H54 (cell line): ENCODE data around the gene TNS3.

ENCODE experiments used
- DNase-seq: peaks from one replicate; pipeline ENCODE4 v3.0.0; 2011; ENCODE audit warnings: low spot score, mixed read lengths; ENCODE audit not compliant: insufficient read length
- FAIRE-seq: peaks from 3 replicates; lab custom pipeline; 2011; peaks lifted over from hg19 to GRCh38; lab: Jason Lieb, UNC
- POLR2A ChIP-seq: IDR thresholded peaks from 2 replicates; pipeline ENCODE4 v1.6.1; 2011; ENCODE audit warnings: low read depth, mild to moderate bottlenecking, low read length

Gene TNS3

GRCh38 chr7:47572939-47573757, 8.8 kb downstream of the TNS3 start:
- FAIRE-seq (no peak), DNase-seq (no peak)
- no peak for TF ChIP-seq POLR2A

GRCh38 chr7:47572094-47572445, 9.8 kb downstream of the TNS3 start:
- no peak for FAIRE-seq
- no peak for DNase-seq

GRCh38 chr7:47571331-47572093, 10.4 kb downstream of the TNS3 start:
- 0 out of 2 replicates have a peak, but pooled peaks have one; percentile 8 for TF ChIP-seq POLR2A
- FAIRE-seq: no peak
- no peak for DNase-seq

More at GRCh38 chr7:47572094-47572445, 9.8 kb downstream of the TNS3 start:
- no peak for TF ChIP-seq POLR2A

- FAIRE-seq: no peak
These were observed 11.3 kb downstream of the TNS3 start for GRCh38 chr7:47570649-47571050.

GRCh38 chr7:47568547-47568946, 13.4 kb downstream of the TNS3 start:
- FAIRE-seq (no peak), DNase-seq (no peak)
- no peak for TF ChIP-seq POLR2A

More at GRCh38 chr7:47570649-47571050, 11.3 kb downstream of the TNS3 start:
- DNase-seq: no peak
- no peak for TF ChIP-seq POLR2A

- FAIRE-seq (no peak), DNase-seq (no peak)
- TF ChIP-seq POLR2A: no peak
These were observed 13.9 kb downstream of the TNS3 start for GRCh38 chr7:47568056-47568455.

- no peak for FAIRE-seq
- TF ChIP-seq POLR2A: no peak
These were observed 16.2 kb downstream of the TNS3 start for GRCh38 chr7:47565640-47566250.

GRCh38 chr7:47563521-47563920, 18.4 kb downstream of the TNS3 start:
- FAIRE-seq: no peak
- TF ChIP-seq POLR2A: no peak
- DNase-seq: no peak

More at GRCh38 chr7:47565640-47566250, 16.2 kb downstream of the TNS3 start:
- no peak for DNase-seq

GRCh38 chr7:47561715-47562446, 20.0 kb downstream of the TNS3 start:
- TF ChIP-seq POLR2A: no peak
- FAIRE-seq (no peak), DNase-seq (no peak)

GRCh38 chr7:47559306-47560220, 22.3 kb downstream of the TNS3 start:
- no peak for FAIRE-seq
- no peak for TF ChIP-seq POLR2A
- DNase-seq: no peak

- no peak for TF ChIP-seq POLR2A
- FAIRE-seq (peak; percentile 67), DNase-seq (peak; percentile 90)
These were observed 23.9 kb downstream of the TNS3 start for GRCh38 chr7:47557694-47558670.

GRCh38 chr7:47557317-47557693, 24.6 kb downstream of the TNS3 start:
- FAIRE-seq (no peak), DNase-seq (no peak)
- no peak for TF ChIP-seq POLR2A
